ENCODE data around the gene GRID1.

DNA sequence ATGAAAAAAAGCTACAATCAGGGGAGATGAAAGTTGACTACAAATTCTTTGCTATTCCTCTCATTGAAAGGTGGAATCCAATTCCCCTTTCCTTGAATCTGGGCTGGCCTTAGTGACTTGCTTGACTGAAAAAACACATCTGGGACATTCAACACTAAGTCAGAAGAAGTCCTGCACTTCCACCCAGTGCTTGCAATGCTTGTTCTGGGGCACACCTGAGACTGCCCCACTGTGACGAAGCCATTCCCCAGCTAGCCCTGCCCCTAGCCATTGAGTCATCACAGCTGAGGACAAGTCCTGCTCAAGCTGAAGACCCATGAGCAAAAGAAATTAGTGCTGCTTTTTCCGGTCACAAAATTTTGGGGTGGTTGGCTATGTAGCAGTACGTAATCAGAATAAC is 19.2 kb upstream of the GRID1 start:
- no peak for TF ChIP-seq EZH2 (IDR thresholded peaks at IDR 0.05)
- TF ChIP-seq POLR2AphosphoS5 (IDR thresholded peaks at IDR 0.05; ENCODE audit: borderline replicate concordance, low read depth, low read length) = no peak
